ENCODE measurements around the gene DUSP12. TPM values are rescaled to one million over a fixed set of nuclear protein-coding genes. Genes with fewer than 3 reads are reported as not detected.

Gene DUSP12
- total RNA-seq, 1 experiment from 2014 or later: 29.4 TPM

DNA sequence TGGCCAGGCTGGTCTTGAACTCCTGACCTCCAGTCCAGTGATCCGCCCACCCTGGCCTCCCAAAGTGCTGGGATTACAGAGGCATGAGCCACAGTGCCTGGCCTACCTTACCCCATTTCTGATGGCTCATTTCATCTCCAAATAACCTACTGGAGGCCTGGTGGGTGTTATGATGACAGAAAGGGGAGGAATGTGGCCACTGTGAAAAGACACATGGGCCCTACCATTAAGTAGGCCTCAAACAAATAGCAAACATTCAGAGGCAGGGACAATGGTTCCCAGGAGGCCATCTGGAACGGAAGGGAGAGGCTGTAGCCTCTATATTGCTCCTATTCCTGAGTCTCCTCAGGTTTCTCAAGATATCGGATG is 43.5 kb upstream of the DUSP12 start:
- H3K4me1 Mint-ChIP-seq: peaks cover 16% of the 10 kb centered on the region
- ATAC-seq (no peak), DNase-seq (ENCODE audit: low spot score) (no peak)
- no peaks in the 10 kb centered on the region for H3K9me3 Mint-ChIP-seq
- no peaks in the 10 kb centered on the region; the same call in 1 of the 2 replicates for H3K27me3 Mint-ChIP-seq (ENCODE audit: low read depth)
- no peaks in the 10 kb centered on the region for H3K36me3 Mint-ChIP-seq
- POLR2A ChIA-PET: no interaction called here
- TF ChIP-seq ZNF317 (CRISPR knock-in tag; IDR thresholded peaks at IDR 0.05; ENCODE audit: borderline replicate concordance, low read depth): no peak
- TF ChIP-seq FOXJ3 (CRISPR knock-in tag; IDR thresholded peaks at IDR 0.05; ENCODE audit: borderline replicate concordance): no peak
- TF ChIP-seq, protein P1, sequence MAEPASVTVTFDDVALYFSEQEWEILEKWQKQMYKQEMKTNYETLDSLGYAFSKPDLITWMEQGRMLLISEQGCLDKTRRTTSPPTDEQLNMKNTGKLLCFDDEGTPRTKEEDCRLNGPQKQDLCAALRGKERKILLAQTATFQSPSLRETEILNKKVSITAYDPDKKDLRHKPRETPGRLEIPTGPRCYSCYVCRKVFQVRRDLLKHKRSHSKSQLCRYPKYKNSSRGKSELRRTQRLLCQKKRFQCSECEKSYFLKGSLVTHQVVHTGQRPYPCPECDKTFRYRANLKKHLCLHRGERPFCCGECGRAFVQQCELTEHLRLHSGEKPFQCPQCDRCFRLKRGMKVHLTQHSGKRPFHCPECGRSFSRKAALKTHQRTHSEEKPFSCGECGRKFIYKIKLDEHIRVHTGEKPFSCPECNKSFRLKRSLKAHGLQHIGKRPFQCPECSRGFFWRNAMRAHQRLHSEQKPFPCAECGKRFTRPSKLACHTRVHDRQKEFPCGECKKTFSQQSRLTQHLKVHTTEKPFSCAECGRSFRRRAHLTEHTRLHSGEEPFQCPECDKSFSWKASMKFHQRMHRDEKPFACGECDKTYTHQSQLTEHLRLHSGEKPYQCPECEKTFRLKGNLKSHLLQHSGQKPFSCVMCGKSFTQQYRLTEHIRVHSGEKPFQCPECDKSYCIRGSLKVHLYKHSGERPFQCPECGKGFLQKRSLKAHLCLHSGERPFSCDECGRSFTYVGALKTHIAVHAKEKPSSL (CRISPR knock-in tag; conservative IDR thresholded peaks at IDR 0.05): no peak
- TF ChIP-seq, protein P2, sequence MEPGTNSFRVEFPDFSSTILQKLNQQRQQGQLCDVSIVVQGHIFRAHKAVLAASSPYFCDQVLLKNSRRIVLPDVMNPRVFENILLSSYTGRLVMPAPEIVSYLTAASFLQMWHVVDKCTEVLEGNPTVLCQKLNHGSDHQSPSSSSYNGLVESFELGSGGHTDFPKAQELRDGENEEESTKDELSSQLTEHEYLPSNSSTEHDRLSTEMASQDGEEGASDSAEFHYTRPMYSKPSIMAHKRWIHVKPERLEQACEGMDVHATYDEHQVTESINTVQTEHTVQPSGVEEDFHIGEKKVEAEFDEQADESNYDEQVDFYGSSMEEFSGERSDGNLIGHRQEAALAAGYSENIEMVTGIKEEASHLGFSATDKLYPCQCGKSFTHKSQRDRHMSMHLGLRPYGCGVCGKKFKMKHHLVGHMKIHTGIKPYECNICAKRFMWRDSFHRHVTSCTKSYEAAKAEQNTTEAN (CRISPR knock-in tag; IDR thresholded peaks at IDR 0.05): no peak
- no peak for TF ChIP-seq TEAD1 (CRISPR knock-in tag; IDR thresholded peaks at IDR 0.05)
- TF ChIP-seq OVOL2 (CRISPR knock-in tag; IDR thresholded peaks at IDR 0.05; ENCODE audit: borderline replicate concordance): no peak
- no peak for TF ChIP-seq NFE2L1 (CRISPR knock-in tag; IDR thresholded peaks at IDR 0.05)
- TF ChIP-seq ZNF121 (CRISPR knock-in tag; IDR thresholded peaks at IDR 0.05): no peak
- TF ChIP-seq JAZF1 (CRISPR knock-in tag; IDR thresholded peaks at IDR 0.05): no peak
- TF ChIP-seq MYBL2 (CRISPR knock-in tag; IDR thresholded peaks at IDR 0.05): no peak
- TF ChIP-seq KAT7 (CRISPR knock-in tag; IDR thresholded peaks at IDR 0.05; ENCODE audit: borderline replicate concordance): no peak
- CTCF ChIA-PET: no interaction called here
- no peak overlapping the region for H3K27ac Mint-ChIP-seq
- H3K4me3 Mint-ChIP-seq: no peak overlapping the region

DNA sequence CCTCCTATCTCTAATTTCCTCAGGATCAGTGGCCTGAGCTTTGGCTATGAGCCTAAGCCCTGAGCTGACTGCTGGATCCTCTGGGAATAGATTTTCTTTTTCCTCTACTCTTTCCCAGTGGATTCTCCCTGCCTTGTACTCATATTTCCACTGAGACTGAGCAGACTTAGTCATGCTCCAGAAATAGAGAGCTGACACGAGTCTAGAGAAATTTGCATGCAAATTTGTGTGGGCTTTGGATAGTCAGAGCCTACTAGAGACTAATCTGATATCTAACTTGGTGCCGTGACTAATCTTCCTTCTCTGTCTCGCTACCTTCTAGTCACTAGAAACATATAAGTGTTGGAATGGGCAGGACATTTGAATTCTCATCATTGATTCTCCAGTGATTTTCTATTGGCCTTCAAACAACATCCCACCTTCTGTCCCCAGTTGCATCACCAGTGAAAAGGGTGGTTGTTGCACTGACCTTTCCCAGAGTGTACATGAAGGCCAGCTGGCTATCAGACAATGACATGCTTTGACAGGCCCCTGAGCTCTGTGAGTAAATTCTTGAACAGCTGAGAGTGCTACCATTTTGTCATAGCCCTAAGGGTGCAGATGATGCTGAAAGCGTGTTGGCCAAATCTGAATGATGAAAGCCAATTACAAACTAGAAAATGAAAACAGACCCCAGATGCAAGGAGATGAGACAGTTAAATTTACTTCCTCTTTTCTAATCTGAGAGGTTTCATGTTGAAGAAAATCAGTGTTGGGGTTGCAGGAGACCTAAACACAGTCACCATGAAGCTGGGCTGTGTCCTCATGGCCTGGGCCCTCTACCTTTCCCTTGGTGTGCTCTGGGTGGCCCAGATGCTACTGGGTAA is 42.9 kb upstream of the DUSP12 start, which contains the start of gene FCRLA:
Gene FCRLA (plus strand): TSS at position 748 of the 866 bp plus-strand sequence. CDS start 36 bp downstream, at position 784.
- no peak within 1 kb of the TSS for H3K27ac Mint-ChIP-seq
- H3K4me1 Mint-ChIP-seq: peaks cover 16% of the 10 kb centered on the region
- DNase-seq (ENCODE audit: low spot score) (no peak), ATAC-seq (no peak)
- H3K36me3 Mint-ChIP-seq: no peaks in the 10 kb centered on the region
- POLR2A ChIA-PET: no interaction called here
- no peaks in the 10 kb centered on the region for H3K9me3 Mint-ChIP-seq
- CTCF ChIA-PET: no interaction called here
- H3K4me3 Mint-ChIP-seq: no peak within 1 kb of the TSS
- no peaks in the 10 kb centered on the region; the same call in 1 of the 2 replicates for H3K27me3 Mint-ChIP-seq (ENCODE audit: low read depth)
- TF ChIP-seq FOXK1 (CRISPR knock-in tag; IDR thresholded peaks at IDR 0.05) (no peak), RELA (CRISPR knock-in tag; IDR thresholded peaks at IDR 0.05; ENCODE audit: borderline replicate concordance) (no peak), TEAD4 (CRISPR knock-in tag; IDR thresholded peaks at IDR 0.05) (no peak), ESRRA (CRISPR knock-in tag; IDR thresholded peaks at IDR 0.05; ENCODE audit: borderline replicate concordance) (no peak), ZNF263 (CRISPR knock-in tag; IDR thresholded peaks at IDR 0.05; ENCODE audit: low read depth) (no peak), RORB (CRISPR knock-in tag; IDR thresholded peaks at IDR 0.05) (no peak), NFE2L1 (CRISPR knock-in tag; IDR thresholded peaks at IDR 0.05) (no peak), CREM (CRISPR knock-in tag; IDR thresholded peaks at IDR 0.05) (no peak), SMAD4 (CRISPR knock-in tag; IDR thresholded peaks at IDR 0.05) (no peak)
- TF ChIP-seq, protein P3, sequence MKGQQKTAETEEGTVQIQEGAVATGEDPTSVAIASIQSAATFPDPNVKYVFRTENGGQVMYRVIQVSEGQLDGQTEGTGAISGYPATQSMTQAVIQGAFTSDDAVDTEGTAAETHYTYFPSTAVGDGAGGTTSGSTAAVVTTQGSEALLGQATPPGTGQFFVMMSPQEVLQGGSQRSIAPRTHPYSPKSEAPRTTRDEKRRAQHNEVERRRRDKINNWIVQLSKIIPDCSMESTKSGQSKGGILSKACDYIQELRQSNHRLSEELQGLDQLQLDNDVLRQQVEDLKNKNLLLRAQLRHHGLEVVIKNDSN (CRISPR knock-in tag; IDR thresholded peaks at IDR 0.05): no peak
- TF ChIP-seq, protein P2 (CRISPR knock-in tag; IDR thresholded peaks at IDR 0.05): no peak
- TF ChIP-seq, protein P4, sequence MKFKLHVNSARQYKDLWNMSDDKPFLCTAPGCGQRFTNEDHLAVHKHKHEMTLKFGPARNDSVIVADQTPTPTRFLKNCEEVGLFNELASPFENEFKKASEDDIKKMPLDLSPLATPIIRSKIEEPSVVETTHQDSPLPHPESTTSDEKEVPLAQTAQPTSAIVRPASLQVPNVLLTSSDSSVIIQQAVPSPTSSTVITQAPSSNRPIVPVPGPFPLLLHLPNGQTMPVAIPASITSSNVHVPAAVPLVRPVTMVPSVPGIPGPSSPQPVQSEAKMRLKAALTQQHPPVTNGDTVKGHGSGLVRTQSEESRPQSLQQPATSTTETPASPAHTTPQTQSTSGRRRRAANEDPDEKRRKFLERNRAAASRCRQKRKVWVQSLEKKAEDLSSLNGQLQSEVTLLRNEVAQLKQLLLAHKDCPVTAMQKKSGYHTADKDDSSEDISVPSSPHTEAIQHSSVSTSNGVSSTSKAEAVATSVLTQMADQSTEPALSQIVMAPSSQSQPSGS (CRISPR knock-in tag; IDR thresholded peaks at IDR 0.05; ENCODE audit: borderline replicate concordance, low read depth): no peak
- TF ChIP-seq, protein P5, sequence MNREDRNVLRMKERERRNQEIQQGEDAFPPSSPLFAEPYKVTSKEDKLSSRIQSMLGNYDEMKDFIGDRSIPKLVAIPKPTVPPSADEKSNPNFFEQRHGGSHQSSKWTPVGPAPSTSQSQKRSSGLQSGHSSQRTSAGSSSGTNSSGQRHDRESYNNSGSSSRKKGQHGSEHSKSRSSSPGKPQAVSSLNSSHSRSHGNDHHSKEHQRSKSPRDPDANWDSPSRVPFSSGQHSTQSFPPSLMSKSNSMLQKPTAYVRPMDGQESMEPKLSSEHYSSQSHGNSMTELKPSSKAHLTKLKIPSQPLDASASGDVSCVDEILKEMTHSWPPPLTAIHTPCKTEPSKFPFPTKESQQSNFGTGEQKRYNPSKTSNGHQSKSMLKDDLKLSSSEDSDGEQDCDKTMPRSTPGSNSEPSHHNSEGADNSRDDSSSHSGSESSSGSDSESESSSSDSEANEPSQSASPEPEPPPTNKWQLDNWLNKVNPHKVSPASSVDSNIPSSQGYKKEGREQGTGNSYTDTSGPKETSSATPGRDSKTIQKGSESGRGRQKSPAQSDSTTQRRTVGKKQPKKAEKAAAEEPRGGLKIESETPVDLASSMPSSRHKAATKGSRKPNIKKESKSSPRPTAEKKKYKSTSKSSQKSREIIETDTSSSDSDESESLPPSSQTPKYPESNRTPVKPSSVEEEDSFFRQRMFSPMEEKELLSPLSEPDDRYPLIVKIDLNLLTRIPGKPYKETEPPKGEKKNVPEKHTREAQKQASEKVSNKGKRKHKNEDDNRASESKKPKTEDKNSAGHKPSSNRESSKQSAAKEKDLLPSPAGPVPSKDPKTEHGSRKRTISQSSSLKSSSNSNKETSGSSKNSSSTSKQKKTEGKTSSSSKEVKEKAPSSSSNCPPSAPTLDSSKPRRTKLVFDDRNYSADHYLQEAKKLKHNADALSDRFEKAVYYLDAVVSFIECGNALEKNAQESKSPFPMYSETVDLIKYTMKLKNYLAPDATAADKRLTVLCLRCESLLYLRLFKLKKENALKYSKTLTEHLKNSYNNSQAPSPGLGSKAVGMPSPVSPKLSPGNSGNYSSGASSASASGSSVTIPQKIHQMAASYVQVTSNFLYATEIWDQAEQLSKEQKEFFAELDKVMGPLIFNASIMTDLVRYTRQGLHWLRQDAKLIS (CRISPR knock-in tag; IDR thresholded peaks at IDR 0.05; ENCODE audit: borderline replicate concordance): no peak
- TF ChIP-seq, protein P6, sequence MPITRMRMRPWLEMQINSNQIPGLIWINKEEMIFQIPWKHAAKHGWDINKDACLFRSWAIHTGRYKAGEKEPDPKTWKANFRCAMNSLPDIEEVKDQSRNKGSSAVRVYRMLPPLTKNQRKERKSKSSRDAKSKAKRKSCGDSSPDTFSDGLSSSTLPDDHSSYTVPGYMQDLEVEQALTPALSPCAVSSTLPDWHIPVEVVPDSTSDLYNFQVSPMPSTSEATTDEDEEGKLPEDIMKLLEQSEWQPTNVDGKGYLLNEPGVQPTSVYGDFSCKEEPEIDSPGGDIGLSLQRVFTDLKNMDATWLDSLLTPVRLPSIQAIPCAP (CRISPR knock-in tag; IDR thresholded peaks at IDR 0.05): no peak
